Right atrium auricular region (tissue), 2 donors: ENCODE data around the gene UBR4. TPM values are rescaled to one million over a fixed set of nuclear protein-coding genes. Genes with fewer than 3 reads are reported as not detected.
A peak's percentile ranks its signal among the peaks of the same experiment; 100 is the strongest.

Source experiments
- DNase-seq: peaks from one replicate; pipeline ENCODE4 v3.0.0-alpha.2; 2019; ENCODE audit warnings: low spot score
- H3K27ac ChIP-seq, 2 donors: fragments of 200-600 bp; sonication (generic); 1 replicate in 1 of 2; 2 replicates in 1 of 2; pipeline ENCODE4 v1.5.1; 2016 to 2019
- H3K27me3 ChIP-seq, 2 donors: fragments of 200-600 bp; sonication (generic); one replicate each; pipeline versions ENCODE4 v1.5.1 to v1.6.0; 2017 to 2019
- H3K36me3 ChIP-seq: fragments of 200-600 bp; sonication (generic); one replicate; pipeline ENCODE4 v1.5.1; 2016
- H3K4me1 ChIP-seq, 2 donors: fragments of 200-600 bp; sonication (generic); one replicate each; pipeline versions ENCODE4 v1.5.1 to v1.6.0; 2017 to 2019
- H3K4me3 ChIP-seq, 2 donors: fragments of 200-600 bp; sonication (generic); 1 replicate in 1 of 2; 2 replicates in 1 of 2; pipeline ENCODE4 v1.5.1; 2017 to 2019; ENCODE audit warnings: mild to moderate bottlenecking in 1 of 2, moderate library complexity in 1 of 2
- H3K9me3 ChIP-seq, 2 donors: fragments of 200-600 bp; sonication (generic); one replicate each; pipeline ENCODE4 v1.5.1; 2019
- CTCF ChIP-seq, 2 donors: fragments of 200-600 bp; sonication (generic); IDR thresholded peaks; one replicate each; pipeline ENCODE4 v1.5.1; 2019; ENCODE audit warnings: antibody characterized with exemption in 2 of 2
- total RNA-seq, 2 donors: library from RNA; depleted of rRNA; stranded (reverse); fragments of >200 nt; gene quantifications; one replicate each; pipeline ENCODE4 v1.1.0, GENCODE V29; 2016

Gene UBR4
- total RNA-seq, 2 donors from 2014 or later: 75.1 to 88.0 TPM

GRCh38 chr1:19101244-19101643 lies 108.8 kb downstream of the UBR4 start:
- TF ChIP-seq CTCF (IDR thresholded peaks at IDR 0.05): no peak
- Histone ChIP-seq H3K27ac (no peak overlapping the region), H3K4me1 (no peaks in the 10 kb centered on the region), H3K36me3 (peaks cover 93% of the 10 kb centered on the region), H3K27me3 (no peaks in the 10 kb centered on the region), H3K4me3 (no peak overlapping the region), H3K9me3 (no peaks in the 10 kb centered on the region)
- DNase-seq: no peak

- TF ChIP-seq CTCF (IDR thresholded peaks at IDR 0.05): no peak
- peaks cover 93% of the 10 kb centered on the region for H3K36me3 ChIP-seq
- no peak overlapping the region for H3K27ac ChIP-seq
- H3K27me3 ChIP-seq: no peaks in the 10 kb centered on the region
- H3K4me1 ChIP-seq: peaks cover 0 to 3% of the 10 kb centered on the region in 2 donors
- H3K9me3 ChIP-seq: no peaks in the 10 kb centered on the region
- no peak overlapping the region for H3K4me3 ChIP-seq
- no peak for DNase-seq
These were observed 110.0 kb downstream of the UBR4 start for GRCh38 chr1:19100028-19100427.

- no peak overlapping the region for H3K4me3 ChIP-seq
- no peak for TF ChIP-seq CTCF (IDR thresholded peaks at IDR 0.05)
- H3K36me3 ChIP-seq: peaks cover 98% of the 10 kb centered on the region
- no peaks in the 10 kb centered on the region for H3K27me3 ChIP-seq
- peaks cover 0 to 3% of the 10 kb centered on the region in 2 donors for H3K4me1 ChIP-seq
- H3K9me3 ChIP-seq: no peaks in the 10 kb centered on the region
- no peak overlapping the region for H3K27ac ChIP-seq
- no peak for DNase-seq
These were observed 113.1 kb downstream of the UBR4 start for GRCh38 chr1:19096990-19097389.

- H3K9me3 ChIP-seq: no peaks in the 10 kb centered on the region
- no peaks in the 10 kb centered on the region for H3K27me3 ChIP-seq
- H3K4me3 ChIP-seq: no peak overlapping the region
- peak; percentile 22 to 68 for TF ChIP-seq CTCF (IDR thresholded peaks at IDR 0.05)
- H3K27ac ChIP-seq: no peak overlapping the region
- peaks cover 100% of the 10 kb centered on the region for H3K36me3 ChIP-seq
- H3K4me1 ChIP-seq: peaks cover 0 to 7% of the 10 kb centered on the region in 2 donors
- DNase-seq: no peak
These were observed 113.8 kb downstream of the UBR4 start for GRCh38 chr1:19096036-19096833.

- H3K4me3 ChIP-seq: no peak overlapping the region
- TF ChIP-seq CTCF (IDR thresholded peaks at IDR 0.05): no peak
- no peaks in the 10 kb centered on the region for H3K27me3 ChIP-seq
- peaks cover 0 to 7% of the 10 kb centered on the region in 2 donors for H3K4me1 ChIP-seq
- no peak for DNase-seq
- H3K27ac ChIP-seq: no peak overlapping the region
- H3K36me3 ChIP-seq: peaks cover 99% of the 10 kb centered on the region
- no peaks in the 10 kb centered on the region for H3K9me3 ChIP-seq
These were observed 118.7 kb downstream of the UBR4 start for GRCh38 chr1:19091196-19091953.
